Measurements from ENCODE around the gene UPF2.
A peak's percentile ranks its signal among the peaks of the same experiment; 100 is the strongest.

UPF2 gene

GRCh38 chr10:11962176-11962575, 80.4 kb downstream of the UPF2 start:
- no peak for DNase-seq (ENCODE audit: low read depth)

GRCh38 chr10:11961771-11962170, 80.8 kb downstream of the UPF2 start:
- no peak for DNase-seq (ENCODE audit: low read depth)

- DNase-seq (ENCODE audit: low read depth) = no peak
Measured at GRCh38 chr10:11959966-11960365, 82.6 kb downstream of the UPF2 start.

DNA sequence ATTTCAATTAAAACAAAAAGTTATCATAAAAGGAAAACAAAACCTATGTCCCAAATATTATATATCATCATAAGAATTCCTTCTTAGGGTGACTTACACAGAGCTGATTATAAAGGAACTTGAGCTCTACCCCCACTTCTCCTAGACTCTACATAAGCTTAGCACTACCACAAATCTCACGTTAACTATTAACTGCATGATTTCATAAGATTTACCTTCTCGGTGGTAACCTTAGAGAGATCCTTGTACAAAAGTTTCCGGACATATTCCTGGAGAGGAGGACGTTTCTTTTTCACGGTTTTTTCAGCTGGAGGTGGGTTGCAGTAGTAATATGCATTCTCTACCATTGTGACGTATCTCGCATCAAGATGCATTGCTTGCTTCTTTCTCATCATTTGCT, 83.7 kb downstream of the UPF2 start:
- DNase-seq (ENCODE audit: low read depth) = no peak

DNA sequence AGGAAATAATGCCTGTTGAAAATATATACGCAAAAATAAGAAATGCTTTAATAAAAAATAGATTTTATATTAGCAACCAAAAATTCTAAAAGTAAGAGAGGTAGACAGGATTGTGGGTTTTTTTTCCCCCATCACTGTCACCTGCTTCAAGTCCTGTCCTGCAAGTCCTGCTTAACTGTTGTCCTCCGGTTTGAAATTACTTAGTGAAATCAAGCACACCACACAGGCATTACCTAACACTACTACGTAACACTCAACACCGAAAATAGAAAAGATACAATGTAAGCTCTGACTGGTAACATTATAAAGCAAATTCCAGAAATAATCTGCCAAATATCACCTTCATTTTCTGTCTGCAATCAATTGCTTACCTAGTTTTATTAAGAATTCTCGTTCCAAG, 90.9 kb downstream of the UPF2 start:
- no peak for DNase-seq (ENCODE audit: low read depth)

DNA sequence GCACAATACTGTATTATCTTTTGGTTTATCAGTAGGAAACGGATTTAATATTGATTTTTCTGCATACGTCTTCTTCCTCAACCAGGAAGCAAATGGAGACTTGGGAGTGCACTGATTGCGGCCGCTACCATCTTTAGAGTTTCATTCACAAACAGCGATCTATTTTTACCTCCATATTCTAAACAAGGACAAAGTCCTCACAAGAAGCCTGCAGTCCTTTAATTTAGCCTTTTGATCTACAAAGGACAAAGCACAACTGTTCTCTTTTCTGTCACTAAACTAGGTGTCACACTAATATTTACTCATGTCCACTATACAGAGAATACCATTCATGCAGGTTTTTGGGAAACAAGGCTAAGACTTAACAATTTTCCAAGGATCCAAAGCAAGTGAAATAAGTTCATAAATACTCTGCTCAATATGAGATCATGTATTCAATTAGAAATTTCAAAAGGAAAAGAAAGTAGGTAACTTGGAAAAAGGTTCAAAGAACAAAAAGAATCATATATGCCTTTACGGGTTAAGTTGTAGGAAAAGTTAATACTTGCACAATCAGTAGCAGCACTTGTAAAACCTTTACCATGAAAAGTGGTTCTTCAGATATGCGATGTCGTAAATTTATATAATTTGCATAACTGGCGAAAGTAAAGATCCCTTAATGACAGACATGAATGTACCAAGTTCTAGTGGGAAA, 92.1 kb downstream of the UPF2 start:
- DNase-seq (ENCODE audit: low read depth) = no peak

DNA sequence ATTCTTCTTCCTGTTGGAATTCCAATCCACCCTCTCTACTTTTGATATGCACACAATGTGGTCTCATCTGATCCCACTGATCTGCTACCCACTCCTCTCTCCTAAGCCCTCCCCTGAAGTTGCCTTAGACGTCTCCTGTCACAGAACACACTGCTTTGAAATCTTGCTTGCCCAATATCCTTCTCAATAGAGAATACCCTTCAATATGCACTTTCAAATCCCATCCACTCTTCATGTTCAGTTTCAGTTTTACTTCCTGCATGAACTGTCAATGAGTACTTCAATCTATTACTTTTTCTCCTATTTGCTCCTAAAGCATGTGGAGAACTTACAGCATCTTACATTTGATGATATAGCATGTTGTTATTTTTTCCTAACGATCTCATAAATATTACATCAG, 93.5 kb downstream of the UPF2 start:
- no peak for DNase-seq (ENCODE audit: low read depth)

- DNase-seq (ENCODE audit: low read depth) = no peak
Measured at GRCh38 chr10:11946652-11947051, 96.0 kb downstream of the UPF2 start.

GRCh38 chr10:11936389-11937152, 106.0 kb downstream of the UPF2 start:
- DNase-seq (ENCODE audit: low read depth) = no peak

- DNase-seq (ENCODE audit: low read depth) = peak; percentile 12
Measured at GRCh38 chr10:11934262-11934661, 108.3 kb downstream of the UPF2 start.

DNA sequence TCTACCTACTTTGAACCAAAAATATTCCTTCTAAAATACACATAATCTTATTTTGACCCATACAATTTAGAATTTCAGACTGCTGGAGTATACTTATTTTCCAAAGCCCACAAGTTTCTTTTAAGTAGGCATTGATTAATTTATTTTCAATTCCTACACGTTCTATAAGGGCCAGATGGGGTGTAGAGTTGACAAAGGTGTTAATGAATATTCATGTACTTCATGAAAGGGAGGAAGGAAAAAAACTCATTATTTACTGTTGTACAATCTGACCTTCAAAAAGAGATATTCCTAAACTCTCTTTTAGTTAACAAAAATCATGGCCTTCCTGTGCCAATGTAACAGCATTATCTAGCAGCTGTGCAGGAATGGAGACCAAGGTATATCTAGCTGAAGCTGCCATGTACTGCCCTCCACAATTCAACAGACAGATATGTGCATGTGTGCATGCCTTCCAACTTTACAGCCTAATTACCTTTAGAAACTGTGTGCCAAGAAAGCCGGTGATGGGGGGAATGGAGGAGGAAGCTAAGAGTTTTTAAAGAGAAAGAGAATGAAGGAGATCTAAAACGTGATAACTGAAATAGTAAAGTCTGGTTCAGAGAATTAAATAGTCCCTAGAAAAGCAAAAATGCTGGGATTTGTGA, 108.9 kb downstream of the UPF2 start:
- DNase-seq (ENCODE audit: low read depth) = no peak

DNA sequence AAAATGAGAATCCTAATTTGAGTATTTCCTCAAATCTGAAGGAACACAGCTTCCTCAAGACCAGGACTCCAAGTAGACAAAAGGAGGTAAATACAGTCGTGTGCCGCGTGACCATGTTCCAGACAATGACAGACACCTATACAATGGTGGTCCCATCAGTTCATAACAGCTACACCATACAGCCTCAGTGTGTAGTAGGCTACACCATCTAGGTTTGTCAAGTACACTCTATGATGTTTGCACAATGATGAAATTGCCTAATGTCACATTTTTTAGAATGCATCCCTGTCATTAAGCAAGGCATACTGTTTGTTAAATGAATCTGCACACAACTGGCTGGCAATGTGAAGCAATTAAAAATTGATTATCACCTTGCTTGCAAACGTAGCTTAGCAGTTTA, 111.6 kb downstream of the UPF2 start:
- DNase-seq (ENCODE audit: low read depth) = no peak

- DNase-seq (ENCODE audit: low read depth) = no peak
Measured at GRCh38 chr10:11930312-11930978, 112.2 kb downstream of the UPF2 start.

- no peak for DNase-seq (ENCODE audit: low read depth)
Measured at GRCh38 chr10:11927746-11928145, 114.9 kb downstream of the UPF2 start.

DNA sequence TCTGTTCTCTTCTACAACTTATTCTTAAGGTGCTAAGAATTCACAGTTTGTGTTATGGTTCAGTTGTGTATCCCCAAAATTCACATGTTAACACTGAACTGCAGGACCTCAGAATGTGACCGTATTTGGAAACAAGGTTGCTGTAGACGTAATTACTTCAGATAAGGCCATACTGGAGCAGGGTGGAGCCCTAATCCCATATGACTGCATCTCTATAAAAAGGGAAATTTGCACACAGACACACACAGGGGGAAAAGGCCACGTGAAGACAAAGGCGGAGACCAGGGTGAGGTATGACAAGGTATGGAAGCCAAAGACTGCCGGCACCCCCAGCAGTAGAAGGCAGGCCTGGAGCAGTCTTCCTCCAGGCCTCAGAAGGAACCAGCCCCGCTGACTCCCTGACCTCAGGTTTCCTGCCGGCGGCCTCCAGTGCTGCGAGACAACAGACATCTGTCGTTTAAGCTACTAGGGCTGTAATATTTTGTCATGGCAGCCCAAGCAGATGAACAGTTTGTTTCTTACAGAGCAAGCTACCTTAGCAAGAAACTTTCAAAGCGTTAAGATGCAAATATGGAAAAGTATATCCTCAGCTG, 120.7 kb downstream of the UPF2 start:
- DNase-seq (ENCODE audit: low read depth) = no peak

DNA sequence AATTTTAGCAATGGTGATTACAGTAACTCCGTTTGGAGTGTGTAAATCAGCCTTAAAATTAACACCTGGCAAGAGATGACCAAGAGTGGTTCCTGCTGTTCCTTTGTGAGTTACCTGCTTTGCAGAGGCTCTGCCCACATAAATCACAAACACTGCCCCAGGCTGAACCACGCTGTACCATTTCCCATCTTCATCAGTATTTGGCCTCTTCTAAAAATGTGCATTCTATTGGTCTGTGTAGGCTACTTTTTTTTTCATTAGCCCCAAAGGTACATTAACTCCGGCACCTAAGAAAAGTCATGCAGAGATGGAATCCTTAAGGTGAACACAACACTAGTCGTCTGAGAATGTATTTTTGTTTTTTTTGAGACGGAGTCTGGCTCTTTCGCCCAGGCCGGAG, 123.3 kb downstream of the UPF2 start:
- DNase-seq (ENCODE audit: low read depth) = no peak

- no peak for DNase-seq (ENCODE audit: low read depth)
Measured at GRCh38 chr10:11918384-11918783, 124.2 kb downstream of the UPF2 start.

DNA sequence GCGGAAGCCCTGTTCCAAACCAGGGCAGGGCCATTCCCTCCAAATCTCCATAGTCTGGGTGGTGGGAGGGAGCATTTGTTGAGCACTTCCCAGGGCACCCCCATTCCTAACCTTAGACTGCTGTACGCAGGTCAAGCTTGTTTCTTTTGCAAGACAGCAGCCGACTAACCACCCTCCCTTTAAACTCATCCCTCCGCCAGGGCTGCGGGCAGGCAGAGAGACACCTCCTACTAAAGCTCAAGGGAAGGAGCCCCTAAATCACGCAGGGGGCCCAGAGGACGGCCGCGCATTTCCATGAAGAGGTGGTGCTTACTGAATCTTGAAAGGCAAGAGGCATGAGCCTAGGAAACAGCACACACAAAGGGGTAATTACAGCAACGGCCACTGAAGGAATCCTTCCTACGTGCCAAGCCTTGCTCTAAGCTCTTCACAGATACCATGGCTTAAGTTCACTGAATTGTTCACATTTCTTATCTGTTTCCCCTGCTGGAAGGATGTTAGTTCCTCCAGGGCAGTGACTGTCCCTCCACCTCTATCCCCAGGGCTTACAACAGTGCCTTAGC, 129.4 kb downstream of the UPF2 start:
- no peak for DNase-seq (ENCODE audit: low read depth)

GRCh38 chr10:11910102-11910501, 132.5 kb downstream of the UPF2 start:
- DNase-seq (ENCODE audit: low read depth) = no peak

- no peak for DNase-seq (ENCODE audit: low read depth)
Measured at GRCh38 chr10:11909618-11910017, 133.0 kb downstream of the UPF2 start.

DNA sequence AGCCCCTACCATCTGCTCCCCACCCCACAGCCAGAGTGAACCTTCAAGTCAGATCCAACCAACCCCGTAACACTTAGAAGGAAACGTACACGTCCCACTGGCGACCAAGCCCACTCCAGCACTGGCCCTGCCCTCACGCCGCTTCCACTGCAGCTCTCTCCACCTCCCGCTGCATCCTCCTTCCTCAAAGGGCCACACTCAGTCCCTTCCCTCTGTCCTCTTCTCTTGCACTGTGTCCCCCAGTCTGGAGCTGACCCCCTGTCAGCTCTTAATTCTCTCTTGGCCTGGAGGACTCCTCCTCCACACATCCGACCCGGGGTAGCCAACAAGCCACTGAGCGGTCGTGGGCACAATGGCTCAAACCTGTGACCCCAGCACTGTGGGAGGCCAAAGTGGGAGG, 133.6 kb downstream of the UPF2 start:
- DNase-seq (ENCODE audit: low read depth) = no peak

GRCh38 chr10:11908536-11908935, 134.1 kb downstream of the UPF2 start:
- no peak for DNase-seq (ENCODE audit: low read depth)
